WTC11 (cell line): ENCODE results near the gene CGNL1. TPM values are rescaled to one million over a fixed set of nuclear protein-coding genes. Genes with fewer than 3 reads are reported as not detected.

Experiments
- ATAC-seq: fragments of 200-7000 bp; cut with Tn5 transposase; 2 replicates; pipeline ENCODE4 v1.10.0; 2021; ENCODE audit warnings: mild to moderate bottlenecking, moderate library complexity
- CTCF ChIA-PET: fragments of 300-600 bp; sonication (Branson Sonifier 250); formaldehyde crosslinking; loops from one replicate; lab custom pipeline; 2021; ENCODE audit warnings: antibody characterized with exemption; lab: Charles Lee
- POLR2A ChIA-PET: fragments of 350-600 bp; sonication (Branson Sonifier 250); formaldehyde crosslinking; loops from one replicate; lab custom pipeline; 2021; ENCODE audit warnings: antibody characterized with exemption; lab: Charles Lee
- DNase-seq: peaks from one replicate; pipeline ENCODE4 v3.0.0; 2021; ENCODE audit warnings: low spot score
- H3K27ac Mint-ChIP-seq: 2 replicates; pipeline ENCODE4 v1.8.0; 2021; ENCODE audit warnings: mixed read lengths
- H3K27me3 Mint-ChIP-seq: 2 replicates; pipeline ENCODE4 v1.8.0; 2021; ENCODE audit warnings: low read depth, mild to moderate bottlenecking, moderate library complexity, mixed read lengths
- H3K36me3 Mint-ChIP-seq: 2 replicates; pipeline ENCODE4 v1.8.0; 2021; ENCODE audit warnings: mixed read lengths
- H3K4me1 Mint-ChIP-seq: 2 replicates; pipeline ENCODE4 v1.8.0; 2022; ENCODE audit warnings: mixed read lengths
- H3K4me3 Mint-ChIP-seq: 2 replicates; pipeline ENCODE4 v1.8.0; 2021; ENCODE audit warnings: mild to moderate bottlenecking, moderate library complexity, mixed read lengths
- H3K9me3 Mint-ChIP-seq: 2 replicates; pipeline ENCODE4 v1.8.0; 2021; ENCODE audit warnings: mixed read lengths
- ARID4B ChIP-seq: sonication (generic); formaldehyde crosslinking; IDR thresholded peaks from 2 replicates; pipeline ENCODE4 v1.8.0; 2023; ENCODE audit warnings: missing genetic modification reagents, mild to moderate bottlenecking, borderline replicate concordance
- CREB1 ChIP-seq: sonication (generic); formaldehyde crosslinking; IDR thresholded peaks from 2 replicates; pipeline ENCODE4 v1.8.0; 2023; ENCODE audit warnings: mild to moderate bottlenecking, missing genetic modification reagents
- CTCF ChIP-seq: fragments of 200-600 bp; IDR thresholded peaks from 2 replicates; pipeline ENCODE4 v1.8.0; 2022; ENCODE audit warnings: antibody characterized with exemption
- GABPB1 ChIP-seq: sonication (generic); formaldehyde crosslinking; IDR thresholded peaks from 2 replicates; pipeline ENCODE4 v1.8.1; 2023; ENCODE audit warnings: mild to moderate bottlenecking, missing genetic modification reagents
- GTF2I ChIP-seq: fragments of 250-450 bp; sonication (Bioruptor Pico); conservative IDR thresholded peaks from 2 replicates; pipeline ENCODE4 v1.4.0; 2021; ENCODE audit warnings: mild to moderate bottlenecking
- MYBL2 ChIP-seq: sonication (generic); formaldehyde crosslinking; IDR thresholded peaks from 2 replicates; pipeline ENCODE4 v1.8.1; 2023; ENCODE audit warnings: mild to moderate bottlenecking, moderate library complexity, missing genetic modification reagents
- NFE2L1 ChIP-seq: sonication (generic); formaldehyde crosslinking; IDR thresholded peaks from 2 replicates; pipeline ENCODE4 v1.8.1; 2023; ENCODE audit warnings: missing genetic modification reagents
- NR3C1 ChIP-seq: sonication (generic); formaldehyde crosslinking; conservative IDR thresholded peaks from 2 replicates; pipeline ENCODE4 v1.8.1; 2023; ENCODE audit warnings: low read depth, mild to moderate bottlenecking, missing genetic modification reagents
- PRRX2 ChIP-seq: fragments of 250-450 bp; sonication (Bioruptor Pico); IDR thresholded peaks from 2 replicates; pipeline ENCODE4 v1.8.0; 2021; ENCODE audit warnings: mild to moderate bottlenecking
- SMAD3 ChIP-seq: sonication (generic); formaldehyde crosslinking; IDR thresholded peaks from 2 replicates; pipeline ENCODE4 v1.8.0; 2022; ENCODE audit warnings: missing genetic modification reagents, mild to moderate bottlenecking, borderline replicate concordance
- SMAD4 ChIP-seq: sonication (generic); formaldehyde crosslinking; IDR thresholded peaks from 2 replicates; pipeline ENCODE4 v1.8.0; 2022; ENCODE audit warnings: mild to moderate bottlenecking, missing genetic modification reagents
- ZNF232 ChIP-seq: sonication (generic); formaldehyde crosslinking; IDR thresholded peaks from 2 replicates; pipeline ENCODE4 v1.8.0; 2022; ENCODE audit warnings: mild to moderate bottlenecking, missing genetic modification reagents
- ZNF317 ChIP-seq: sonication (generic); formaldehyde crosslinking; IDR thresholded peaks from 2 replicates; pipeline ENCODE4 v1.8.1; 2023; ENCODE audit warnings: low read depth, mild to moderate bottlenecking, moderate library complexity, missing genetic modification reagents, borderline replicate concordance
- total RNA-seq: library from RNA; stranded (reverse); gene quantifications from 3 replicates; pipeline ENCODE4 v1.2.3, GENCODE V29; 2021
- TF ChIP-seq, protein P1 (sequence below): fragments of 250-450 bp; sonication (Bioruptor Pico); IDR thresholded peaks from 2 replicates; pipeline ENCODE4 v2.1.2; 2022; ENCODE audit warnings: mild to moderate bottlenecking, moderate library complexity
- TF ChIP-seq, protein P2 (sequence below): fragments of 250-450 bp; sonication (Bioruptor Pico); conservative IDR thresholded peaks from 2 replicates; pipeline ENCODE4 v1.9.0; 2021; ENCODE audit warnings: mild to moderate bottlenecking
- TF ChIP-seq, protein P3 (sequence below): sonication (generic); formaldehyde crosslinking; IDR thresholded peaks from 2 replicates; pipeline ENCODE4 v1.8.0; 2022; ENCODE audit warnings: missing genetic modification reagents

The CGNL1 gene
- total RNA-seq, 1 experiment from 2014 or later = 57.3 TPM

DNA sequence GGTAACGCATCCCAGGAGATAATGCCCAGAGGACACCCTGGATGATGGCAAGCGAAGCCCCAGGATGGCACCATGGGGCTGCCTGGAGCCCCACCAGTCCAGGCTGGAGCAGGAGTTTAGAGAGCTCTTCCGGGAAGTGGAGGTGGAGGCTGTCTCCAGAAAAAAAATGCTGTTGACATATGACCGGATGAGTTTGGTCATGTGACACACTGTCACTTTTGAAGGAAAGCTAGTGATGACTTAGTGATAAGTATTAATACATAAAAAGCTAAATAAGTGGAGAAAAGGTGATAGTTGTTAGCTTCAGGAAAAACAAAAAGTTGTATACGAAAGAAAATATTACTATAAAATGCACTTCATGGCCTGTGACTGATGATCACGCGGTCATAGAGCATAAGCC is 195.4 kb downstream of the CGNL1 start:
- DNase-seq = no peak
- TF ChIP-seq, protein P1, sequence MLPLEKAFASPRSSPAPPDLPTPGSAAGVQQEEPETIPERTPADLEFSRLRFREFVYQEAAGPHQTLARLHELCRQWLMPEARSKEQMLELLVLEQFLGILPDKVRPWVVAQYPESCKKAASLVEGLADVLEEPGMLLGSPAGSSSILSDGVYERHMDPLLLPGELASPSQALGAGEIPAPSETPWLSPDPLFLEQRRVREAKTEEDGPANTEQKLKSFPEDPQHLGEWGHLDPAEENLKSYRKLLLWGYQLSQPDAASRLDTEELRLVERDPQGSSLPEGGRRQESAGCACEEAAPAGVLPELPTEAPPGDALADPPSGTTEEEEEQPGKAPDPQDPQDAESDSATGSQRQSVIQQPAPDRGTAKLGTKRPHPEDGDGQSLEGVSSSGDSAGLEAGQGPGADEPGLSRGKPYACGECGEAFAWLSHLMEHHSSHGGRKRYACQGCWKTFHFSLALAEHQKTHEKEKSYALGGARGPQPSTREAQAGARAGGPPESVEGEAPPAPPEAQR (CRISPR knock-in tag) = no peak
- TF ChIP-seq CTCF (no peak), PRRX2 (CRISPR knock-in tag) (no peak), SMAD4 (CRISPR knock-in tag) (no peak), MYBL2 (CRISPR knock-in tag) (no peak), ARID4B (CRISPR knock-in tag) (no peak)
- Mint-ChIP-seq H3K27ac (no peak overlapping the region), H3K4me1 (peaks cover 13% of the 10 kb centered on the region), H3K27me3 (no peaks in the 10 kb centered on the region), H3K4me3 (no peak overlapping the region), H3K9me3 (0 out of 2 replicates have a peak, but pooled peaks cover 3% of the 10 kb centered on the region), H3K36me3 (no peaks in the 10 kb centered on the region)
- no peak for ATAC-seq
- ChIA-PET CTCF (interaction anchor here (1.4 kb wide), 1 partner anchor 231 kb away, joined by 3 read pairs; no protein-coding TSS in a partner anchor), POLR2A (no interaction called here)

DNA sequence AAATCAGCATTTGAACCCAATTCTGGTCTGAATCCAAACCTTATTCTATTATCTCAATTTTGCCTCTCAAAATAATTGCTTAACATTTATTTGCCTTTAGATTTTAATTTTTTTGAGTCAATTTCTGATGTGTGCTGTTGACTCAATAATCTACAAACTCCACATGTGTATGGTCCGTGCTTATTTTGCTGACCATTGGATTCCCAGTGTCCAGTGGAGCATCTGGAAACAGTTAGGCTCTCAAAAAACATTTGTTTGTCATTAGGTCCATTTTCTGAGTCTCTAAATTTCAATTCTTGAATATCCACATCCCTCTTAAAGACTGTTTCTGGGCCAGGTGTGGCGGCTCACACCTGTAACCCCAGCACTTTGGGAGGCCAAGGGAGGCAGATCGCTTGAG is 196.2 kb downstream of the CGNL1 start:
- H3K36me3 Mint-ChIP-seq = no peaks in the 10 kb centered on the region
- 0 out of 2 replicates have a peak, but pooled peaks cover 3% of the 10 kb centered on the region for H3K9me3 Mint-ChIP-seq
- no peak overlapping the region for H3K27ac Mint-ChIP-seq
- ChIA-PET CTCF (interaction anchor here (1.4 kb wide), 1 partner anchor 232 kb away, joined by 3 read pairs; no protein-coding TSS in a partner anchor), POLR2A (no interaction called here)
- no peaks in the 10 kb centered on the region for H3K27me3 Mint-ChIP-seq
- TF ChIP-seq CREB1 (CRISPR knock-in tag) (no peak), NFE2L1 (CRISPR knock-in tag) (no peak)
- H3K4me3 Mint-ChIP-seq = no peak overlapping the region
- no peak for DNase-seq
- peaks cover 13% of the 10 kb centered on the region for H3K4me1 Mint-ChIP-seq
- no peak for ATAC-seq

- H3K27ac Mint-ChIP-seq = no peak overlapping the region
- ChIA-PET CTCF (interaction anchor here (1.0 kb wide), 1 partner anchor 67 kb away, joined by 3 read pairs; no protein-coding TSS in a partner anchor), POLR2A (no interaction called here)
- DNase-seq = no peak
- ATAC-seq = no peak
- no peak overlapping the region for H3K4me3 Mint-ChIP-seq
- H3K36me3 Mint-ChIP-seq = no peaks in the 10 kb centered on the region
- H3K9me3 Mint-ChIP-seq = 0 out of 2 replicates have a peak, but pooled peaks cover 3% of the 10 kb centered on the region
- H3K4me1 Mint-ChIP-seq = peaks cover 13% of the 10 kb centered on the region
- H3K27me3 Mint-ChIP-seq = no peaks in the 10 kb centered on the region
- no peak for TF ChIP-seq ZNF232 (CRISPR knock-in tag)
- no peak for TF ChIP-seq PRRX2 (CRISPR knock-in tag)
- TF ChIP-seq SMAD3 (CRISPR knock-in tag) = no peak
- TF ChIP-seq, protein P2, sequence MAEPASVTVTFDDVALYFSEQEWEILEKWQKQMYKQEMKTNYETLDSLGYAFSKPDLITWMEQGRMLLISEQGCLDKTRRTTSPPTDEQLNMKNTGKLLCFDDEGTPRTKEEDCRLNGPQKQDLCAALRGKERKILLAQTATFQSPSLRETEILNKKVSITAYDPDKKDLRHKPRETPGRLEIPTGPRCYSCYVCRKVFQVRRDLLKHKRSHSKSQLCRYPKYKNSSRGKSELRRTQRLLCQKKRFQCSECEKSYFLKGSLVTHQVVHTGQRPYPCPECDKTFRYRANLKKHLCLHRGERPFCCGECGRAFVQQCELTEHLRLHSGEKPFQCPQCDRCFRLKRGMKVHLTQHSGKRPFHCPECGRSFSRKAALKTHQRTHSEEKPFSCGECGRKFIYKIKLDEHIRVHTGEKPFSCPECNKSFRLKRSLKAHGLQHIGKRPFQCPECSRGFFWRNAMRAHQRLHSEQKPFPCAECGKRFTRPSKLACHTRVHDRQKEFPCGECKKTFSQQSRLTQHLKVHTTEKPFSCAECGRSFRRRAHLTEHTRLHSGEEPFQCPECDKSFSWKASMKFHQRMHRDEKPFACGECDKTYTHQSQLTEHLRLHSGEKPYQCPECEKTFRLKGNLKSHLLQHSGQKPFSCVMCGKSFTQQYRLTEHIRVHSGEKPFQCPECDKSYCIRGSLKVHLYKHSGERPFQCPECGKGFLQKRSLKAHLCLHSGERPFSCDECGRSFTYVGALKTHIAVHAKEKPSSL = no peak
- TF ChIP-seq ZNF317 (CRISPR knock-in tag) = no peak
- no peak for TF ChIP-seq NR3C1 (CRISPR knock-in tag)
- TF ChIP-seq, protein P1 (CRISPR knock-in tag) = no peak
- no peak for TF ChIP-seq GABPB1 (CRISPR knock-in tag)
- TF ChIP-seq GTF2I (CRISPR knock-in tag) = no peak
- TF ChIP-seq, protein P3, sequence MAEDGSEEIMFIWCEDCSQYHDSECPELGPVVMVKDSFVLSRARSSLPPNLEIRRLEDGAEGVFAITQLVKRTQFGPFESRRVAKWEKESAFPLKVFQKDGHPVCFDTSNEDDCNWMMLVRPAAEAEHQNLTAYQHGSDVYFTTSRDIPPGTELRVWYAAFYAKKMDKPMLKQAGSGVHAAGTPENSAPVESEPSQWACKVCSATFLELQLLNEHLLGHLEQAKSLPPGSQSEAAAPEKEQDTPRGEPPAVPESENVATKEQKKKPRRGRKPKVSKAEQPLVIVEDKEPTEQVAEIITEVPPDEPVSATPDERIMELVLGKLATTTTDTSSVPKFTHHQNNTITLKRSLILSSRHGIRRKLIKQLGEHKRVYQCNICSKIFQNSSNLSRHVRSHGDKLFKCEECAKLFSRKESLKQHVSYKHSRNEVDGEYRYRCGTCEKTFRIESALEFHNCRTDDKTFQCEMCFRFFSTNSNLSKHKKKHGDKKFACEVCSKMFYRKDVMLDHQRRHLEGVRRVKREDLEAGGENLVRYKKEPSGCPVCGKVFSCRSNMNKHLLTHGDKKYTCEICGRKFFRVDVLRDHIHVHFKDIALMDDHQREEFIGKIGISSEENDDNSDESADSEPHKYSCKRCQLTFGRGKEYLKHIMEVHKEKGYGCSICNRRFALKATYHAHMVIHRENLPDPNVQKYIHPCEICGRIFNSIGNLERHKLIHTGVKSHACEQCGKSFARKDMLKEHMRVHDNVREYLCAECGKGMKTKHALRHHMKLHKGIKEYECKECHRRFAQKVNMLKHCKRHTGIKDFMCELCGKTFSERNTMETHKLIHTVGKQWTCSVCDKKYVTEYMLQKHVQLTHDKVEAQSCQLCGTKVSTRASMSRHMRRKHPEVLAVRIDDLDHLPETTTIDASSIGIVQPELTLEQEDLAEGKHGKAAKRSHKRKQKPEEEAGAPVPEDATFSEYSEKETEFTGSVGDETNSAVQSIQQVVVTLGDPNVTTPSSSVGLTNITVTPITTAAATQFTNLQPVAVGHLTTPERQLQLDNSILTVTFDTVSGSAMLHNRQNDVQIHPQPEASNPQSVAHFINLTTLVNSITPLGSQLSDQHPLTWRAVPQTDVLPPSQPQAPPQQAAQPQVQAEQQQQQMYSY (CRISPR knock-in tag) = no peak
Measured at GRCh38 chr15:57573151-57573550, 196.8 kb downstream of the CGNL1 start.
